Stimulated activated effector memory CD8-positive, alpha-beta T cell treated with anti-CD3 and anti-CD28 coated beads, Interleukin-12 subunit alpha, Interleukin-12 subunit beta, amount 100 ng/mL, for 72 hours (primary cell): Measurements from ENCODE around the gene MRPL20.
"Not testable (repeated sequence)": the region's sequence is repeated elsewhere in the genome, so short reads cannot be mapped to it uniquely, and the experiment has no call there.

Experiments used
- ATAC-seq: fragments of 150-1000 bp; cut with Tn5 transposase; 2 replicates; pipeline ENCODE4 v1.10.0; 2021
- DNase-seq, 2 donors: peaks; one replicate each; pipeline ENCODE4 v3.0.0; 2021 to 2022; ENCODE audit warnings: low spot score in 2 of 2
- H3K27ac Mint-ChIP-seq: one replicate; pipeline ENCODE4 v1.8.0; 2022; ENCODE audit warnings: mild to moderate bottlenecking, mixed read lengths
- H3K36me3 Mint-ChIP-seq: one replicate; pipeline ENCODE4 v1.8.0; 2022; ENCODE audit warnings: mild to moderate bottlenecking, mixed read lengths
- H3K4me1 Mint-ChIP-seq: one replicate; pipeline ENCODE4 v1.8.0; 2022; ENCODE audit warnings: mixed read lengths
- H3K4me3 Mint-ChIP-seq: one replicate; pipeline ENCODE4 v1.8.0; 2022; ENCODE audit warnings: mild to moderate bottlenecking, mixed read lengths
- H3K9me3 Mint-ChIP-seq: one replicate; pipeline ENCODE4 v1.8.0; 2022; ENCODE audit warnings: mixed read lengths

The MRPL20 gene

DNA sequence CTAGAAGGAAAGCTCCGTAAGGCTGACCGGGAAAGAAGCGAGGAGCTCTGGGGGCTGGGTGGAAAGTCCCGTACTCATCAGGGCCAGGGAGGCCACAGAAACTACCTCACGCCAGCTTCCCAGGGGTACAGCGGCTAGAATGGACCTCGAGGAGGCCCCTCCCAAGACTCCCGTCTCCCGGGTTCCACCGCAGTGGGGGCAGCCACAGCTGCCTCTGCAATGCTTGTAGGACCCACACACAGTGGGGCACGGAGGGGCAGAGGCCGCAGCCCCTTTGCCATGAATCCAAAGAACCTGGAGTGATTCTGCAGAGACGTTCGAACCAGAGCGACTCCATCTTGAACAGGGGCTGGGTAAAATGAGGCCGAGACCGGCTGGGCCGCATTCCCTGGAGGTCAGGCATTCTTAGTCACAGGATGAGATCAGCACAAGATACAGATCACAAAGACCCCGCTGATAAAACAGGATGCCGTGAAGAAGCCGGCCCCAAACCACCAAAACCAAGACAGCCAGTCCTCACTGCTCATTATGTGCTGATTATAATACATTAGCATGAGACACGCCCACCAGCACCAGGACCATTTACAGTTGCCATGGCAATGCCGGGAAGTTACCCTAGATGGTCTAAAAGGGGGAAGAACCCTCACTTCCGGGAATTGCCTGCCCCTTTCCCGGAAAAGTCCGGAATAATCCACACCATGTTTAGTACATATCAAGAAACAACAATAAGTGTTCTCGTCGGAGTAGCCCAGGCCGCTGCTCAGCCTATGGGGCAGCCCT is 15.6 kb upstream of the MRPL20 start:
- Mint-ChIP-seq H3K9me3 (no peaks in the 10 kb centered on the region), H3K27ac (no peak overlapping the region), H3K36me3 (no peaks in the 10 kb centered on the region), H3K4me1 (peaks cover 14% of the 10 kb centered on the region), H3K4me3 (no peak overlapping the region)
- no peak for DNase-seq
- ATAC-seq: peak; percentile 48

DNA sequence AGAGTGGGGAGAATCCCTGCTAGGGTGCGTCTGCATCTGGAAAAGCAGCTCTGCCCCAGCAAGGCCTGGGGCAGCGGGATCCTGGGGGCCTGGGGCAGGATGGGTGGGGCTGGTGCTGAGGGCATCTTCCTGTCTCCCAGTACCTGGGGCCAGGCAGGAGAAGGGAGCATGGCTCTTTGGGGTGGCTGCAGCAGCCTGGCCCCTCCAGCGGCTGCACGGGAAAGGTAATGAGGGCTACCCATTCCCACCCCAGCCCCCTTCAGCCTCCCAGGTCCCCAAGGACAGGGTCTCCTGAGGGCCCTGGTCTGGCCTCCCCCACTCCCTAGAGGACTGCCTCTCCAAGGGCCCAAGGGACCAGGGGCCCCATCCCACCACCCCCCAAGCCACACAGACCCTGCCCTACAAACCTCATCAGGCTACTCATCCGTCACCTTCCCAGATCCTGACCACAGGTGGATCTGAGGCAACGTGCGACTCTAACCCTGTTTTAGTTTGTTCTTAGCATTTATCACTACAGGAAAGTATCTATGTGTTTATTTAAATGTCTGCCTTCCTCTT is 14.9 kb upstream of the MRPL20 start:
- H3K9me3 Mint-ChIP-seq: no peaks in the 10 kb centered on the region
- peaks cover 17% of the 10 kb centered on the region for H3K4me1 Mint-ChIP-seq
- H3K4me3 Mint-ChIP-seq: no peak overlapping the region
- no peak for ATAC-seq
- no peak for DNase-seq
- H3K27ac Mint-ChIP-seq: no peak overlapping the region
- H3K36me3 Mint-ChIP-seq: no peaks in the 10 kb centered on the region

DNA sequence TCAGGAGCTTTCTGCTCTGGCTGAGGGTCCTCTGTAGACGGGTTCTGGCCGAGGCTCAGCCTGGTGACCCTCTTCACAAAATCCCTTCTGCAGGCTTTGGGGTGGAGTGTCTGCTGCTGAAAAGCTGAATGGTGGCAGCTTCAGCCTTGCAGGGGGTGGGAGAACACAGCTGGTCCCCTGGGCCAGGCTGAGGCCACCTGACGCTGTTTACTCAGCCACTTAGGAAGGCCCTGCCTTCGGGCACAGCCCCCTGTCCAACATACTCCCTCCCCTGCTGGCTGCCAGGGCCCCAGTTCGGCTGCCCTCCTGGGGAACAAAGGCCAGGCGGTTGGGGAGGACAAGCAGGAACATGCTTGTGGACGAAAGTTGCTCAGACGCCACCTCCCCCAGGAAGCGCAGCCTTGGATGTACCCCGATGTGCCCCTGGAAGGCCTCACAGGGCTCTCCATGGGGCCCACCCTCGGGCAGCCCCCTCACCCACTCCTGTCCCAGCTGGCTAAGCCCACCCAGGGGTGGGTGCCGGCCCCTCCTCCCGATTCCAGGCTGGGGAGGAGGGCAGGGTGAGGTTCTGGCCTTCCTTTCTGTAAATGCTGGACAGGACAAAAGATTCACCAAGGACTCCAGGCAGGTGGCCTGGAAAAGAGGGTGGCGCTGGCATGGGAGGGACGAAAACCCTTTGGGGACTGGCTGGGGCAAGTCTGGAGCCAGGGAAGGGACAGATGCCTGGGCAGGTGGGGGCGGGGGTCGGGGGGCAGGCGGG is 14.2 kb upstream of the MRPL20 start, which contains the start of gene ANKRD65:
ANKRD65 (minus strand) TSS at position 130 of the 760 bp plus-strand sequence. CDS start 271 bp downstream, outside the sequence.
- Mint-ChIP-seq H3K9me3 (no peaks in the 10 kb centered on the region), H3K4me1 (peaks cover 17% of the 10 kb centered on the region), H3K27ac (no peak within 1 kb of the TSS), H3K36me3 (no peaks in the 10 kb centered on the region), H3K4me3 (no peak within 1 kb of the TSS)
- no peak for ATAC-seq
- no peak for DNase-seq

DNA sequence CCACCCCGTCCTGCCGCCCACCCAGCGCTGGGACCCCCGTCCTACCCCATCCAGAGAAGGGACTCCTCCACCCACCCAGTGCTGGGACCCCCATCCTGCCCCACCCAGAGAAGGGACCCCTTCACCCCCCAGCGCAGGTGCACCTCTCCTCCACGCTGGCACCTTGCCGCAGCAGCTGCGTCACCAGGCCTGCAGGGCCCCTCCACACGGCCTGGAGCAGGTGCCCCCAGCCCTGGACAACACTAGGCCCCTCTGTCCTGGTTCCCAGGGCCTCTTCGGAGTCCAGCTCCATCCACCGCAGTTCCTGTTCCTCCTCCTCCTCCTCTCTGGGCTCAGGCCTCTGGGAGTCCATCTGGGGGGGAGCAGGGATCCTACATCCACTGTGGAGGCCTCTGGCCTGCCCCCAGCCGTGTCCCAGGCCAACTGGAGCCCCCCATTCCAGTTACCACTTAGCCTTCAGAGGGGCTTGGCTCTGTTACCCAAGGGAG is 13.6 kb upstream of the MRPL20 start:
- no peaks in the 10 kb centered on the region for H3K36me3 Mint-ChIP-seq
- peaks cover 17% of the 10 kb centered on the region for H3K4me1 Mint-ChIP-seq
- no peak overlapping the region for H3K4me3 Mint-ChIP-seq
- no peak for DNase-seq
- no peak for ATAC-seq
- H3K9me3 Mint-ChIP-seq: no peaks in the 10 kb centered on the region
- H3K27ac Mint-ChIP-seq: no peak overlapping the region

DNA sequence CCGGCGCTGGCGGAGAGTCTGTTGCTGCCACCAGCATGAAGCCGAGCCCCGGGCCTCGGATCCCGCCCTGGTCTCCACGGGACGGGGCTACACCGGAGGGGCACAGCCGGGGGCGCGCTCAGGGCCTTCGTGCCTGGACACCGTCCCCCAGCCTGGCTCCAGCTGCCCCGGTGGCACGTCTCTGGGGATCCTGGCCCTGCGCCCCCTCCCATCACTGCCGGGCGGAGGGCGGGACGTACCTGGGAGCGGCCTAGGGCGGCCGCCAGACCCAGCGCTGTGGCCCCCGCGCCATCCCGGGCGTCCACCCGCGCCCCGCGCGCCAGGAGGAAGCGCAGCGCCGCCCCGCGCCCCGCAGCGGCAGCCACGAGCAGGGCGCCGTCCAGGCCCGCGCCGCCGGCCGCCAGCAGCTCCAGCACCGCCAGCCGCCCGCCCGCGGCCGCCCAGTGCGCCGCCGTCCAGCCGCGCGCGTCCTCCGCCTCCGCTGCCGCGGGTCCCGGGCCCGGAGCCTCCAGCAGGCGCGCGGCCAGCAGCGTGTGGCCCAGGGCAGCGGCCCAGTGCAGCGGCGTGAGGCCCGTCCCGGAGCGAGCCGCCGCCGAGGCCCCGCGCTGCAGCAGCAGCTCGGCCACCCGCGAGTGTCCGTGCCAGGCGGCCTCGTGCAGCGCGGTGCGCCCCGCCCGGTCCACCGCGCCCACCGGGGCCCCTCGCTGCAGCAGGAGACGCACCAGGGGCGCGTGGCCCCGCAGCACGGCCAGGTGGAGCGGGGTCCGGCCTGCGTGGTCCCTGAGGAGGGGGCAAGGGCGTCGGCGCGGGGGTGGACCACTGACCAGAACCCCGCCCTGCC is 12.9 kb upstream of the MRPL20 start:
- no peaks in the 10 kb centered on the region for H3K36me3 Mint-ChIP-seq
- no peak overlapping the region for H3K27ac Mint-ChIP-seq
- DNase-seq: no peak
- peaks cover 17% of the 10 kb centered on the region for H3K4me1 Mint-ChIP-seq
- no peaks in the 10 kb centered on the region for H3K9me3 Mint-ChIP-seq
- no peak overlapping the region for H3K4me3 Mint-ChIP-seq
- no peak for ATAC-seq

DNA sequence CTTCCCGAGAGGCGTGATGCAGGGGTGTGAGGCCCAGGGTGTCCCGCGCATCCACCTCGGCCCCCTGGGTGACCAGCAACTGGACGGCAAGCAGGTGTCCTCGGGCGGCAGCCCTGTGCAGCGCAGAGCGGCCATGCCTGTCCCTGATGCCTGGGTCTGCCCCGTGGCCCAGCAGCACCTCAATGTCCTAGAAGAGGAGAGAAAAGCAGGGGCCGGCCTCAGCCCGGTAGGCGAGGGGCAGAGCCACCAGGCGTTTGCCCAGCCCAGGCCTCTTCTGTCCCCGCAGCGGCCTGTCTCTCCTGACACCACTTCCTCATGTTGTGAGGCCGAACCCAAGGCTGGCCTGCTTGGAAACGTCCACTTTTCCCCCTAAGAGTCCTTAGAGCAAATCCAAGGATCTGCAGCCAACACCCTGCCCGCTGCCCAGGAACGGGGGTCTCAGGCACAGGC is 12.3 kb upstream of the MRPL20 start:
- Mint-ChIP-seq H3K36me3 (no peaks in the 10 kb centered on the region), H3K9me3 (no peaks in the 10 kb centered on the region), H3K4me3 (no peak overlapping the region), H3K27ac (no peak overlapping the region), H3K4me1 (peaks cover 17% of the 10 kb centered on the region)
- DNase-seq (no peak), ATAC-seq (no peak)

DNA sequence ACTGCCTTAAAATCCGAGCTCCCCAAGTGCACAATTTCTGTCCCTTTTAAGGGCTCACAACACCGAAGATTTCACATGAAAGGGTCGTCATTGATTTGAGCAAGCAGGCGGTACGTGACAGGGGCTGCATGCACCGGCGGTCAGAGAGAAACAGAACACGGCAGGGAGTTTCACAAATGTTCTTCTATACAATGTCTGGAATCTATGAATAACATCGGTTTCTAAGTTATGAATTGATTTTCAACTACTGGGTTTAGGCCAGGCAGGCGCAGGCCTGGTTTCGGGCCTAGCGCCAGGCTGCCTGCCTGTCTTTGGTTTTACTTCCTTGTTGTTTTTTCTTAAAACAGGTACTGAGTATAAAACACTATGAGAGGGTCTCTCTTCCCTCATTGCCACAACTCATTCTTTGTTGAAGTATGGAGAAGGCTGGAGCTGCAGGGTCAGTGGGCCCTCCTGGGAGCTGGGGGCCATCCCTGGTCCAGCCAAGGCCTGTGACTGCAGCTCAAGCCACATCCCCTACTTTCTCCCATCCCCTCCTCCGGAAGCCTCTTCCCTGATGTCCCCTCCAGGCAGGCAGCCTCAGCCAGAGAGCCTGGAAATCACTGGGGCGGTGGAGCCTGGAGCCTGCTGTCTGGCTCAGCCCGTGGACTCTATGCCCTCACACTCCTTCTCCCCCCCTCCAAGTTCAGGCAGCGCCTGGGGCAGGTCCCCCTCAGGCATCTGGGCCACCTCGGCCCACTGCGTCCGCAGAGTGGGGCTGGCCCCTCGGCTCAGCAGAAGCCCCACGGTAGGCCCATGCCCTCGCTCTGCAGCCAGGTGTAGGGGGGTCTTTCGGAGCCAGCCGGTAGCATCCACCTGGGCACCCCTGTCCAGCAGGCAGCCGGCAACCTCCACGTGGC is 11.6 kb upstream of the MRPL20 start:
- no peak overlapping the region for H3K27ac Mint-ChIP-seq
- H3K4me3 Mint-ChIP-seq: no peak overlapping the region
- no peak for DNase-seq
- no peaks in the 10 kb centered on the region for H3K9me3 Mint-ChIP-seq
- peaks cover 17% of the 10 kb centered on the region for H3K4me1 Mint-ChIP-seq
- H3K36me3 Mint-ChIP-seq: no peaks in the 10 kb centered on the region
- no peak for ATAC-seq

DNA sequence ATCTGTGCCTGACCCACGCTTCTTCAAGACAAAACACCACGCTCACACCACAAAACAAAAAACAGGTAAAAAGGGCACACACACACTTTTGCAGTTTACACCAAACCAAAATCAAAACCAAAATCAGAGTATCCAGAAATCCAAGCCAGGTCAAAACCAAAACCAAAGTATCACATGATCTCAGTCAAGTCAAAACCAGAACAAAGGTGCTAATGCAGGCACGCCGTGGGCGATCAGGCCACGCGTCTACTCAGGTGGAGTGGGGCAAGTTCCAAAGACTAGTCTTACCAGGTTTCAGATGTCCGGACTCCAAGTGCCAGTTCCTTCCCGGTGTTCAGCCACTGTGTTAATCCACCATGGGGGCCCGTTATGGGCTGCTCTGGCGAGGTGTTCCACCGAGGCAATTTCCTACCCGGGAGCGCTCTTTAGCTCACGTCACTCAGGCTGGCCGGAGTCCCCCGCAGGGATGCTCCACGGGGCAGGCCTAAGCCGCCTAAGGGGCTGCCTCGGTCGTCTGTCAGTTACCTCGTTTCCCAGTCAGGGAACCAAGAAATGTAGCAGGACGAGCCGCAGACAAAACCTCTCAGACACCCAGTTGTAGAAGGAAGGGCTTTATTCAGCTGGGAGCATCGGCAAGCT is 10.9 kb upstream of the MRPL20 start:
- H3K27ac Mint-ChIP-seq, H3K9me3 Mint-ChIP-seq, ATAC-seq: not testable (repeated sequence)

DNA sequence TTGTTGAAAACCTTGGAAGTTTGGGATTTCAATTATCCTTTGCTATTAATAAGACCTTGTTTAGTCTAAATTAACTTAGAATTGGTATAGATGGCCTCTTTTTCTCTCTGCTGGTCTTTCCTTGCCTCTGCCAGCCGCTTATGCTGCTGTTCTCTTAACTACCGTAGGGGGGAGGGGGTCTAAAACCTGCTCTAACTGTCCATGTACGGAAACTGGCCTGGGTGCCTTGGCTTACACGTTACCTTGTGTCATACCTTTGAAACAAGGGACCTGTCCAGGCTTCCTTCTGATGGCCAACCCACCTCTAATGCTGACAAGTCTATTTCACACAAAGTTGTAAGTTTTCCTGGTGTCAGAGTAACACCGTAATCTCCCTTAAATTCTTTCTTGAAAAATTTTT is 10.3 kb upstream of the MRPL20 start:
- peak overlapping the region; percentile 12 for H3K4me3 Mint-ChIP-seq
- H3K36me3 Mint-ChIP-seq, DNase-seq, H3K27ac Mint-ChIP-seq, H3K9me3 Mint-ChIP-seq, H3K4me1 Mint-ChIP-seq, ATAC-seq: not testable (repeated sequence)

More for the DNA sequence above, 10.9 kb upstream of the MRPL20 start:
- H3K4me1 Mint-ChIP-seq: peaks cover 12% of the 10 kb centered on the region
- not testable (repeated sequence) for H3K36me3 Mint-ChIP-seq, DNase-seq
- peak overlapping the region; percentile 12 for H3K4me3 Mint-ChIP-seq

DNA sequence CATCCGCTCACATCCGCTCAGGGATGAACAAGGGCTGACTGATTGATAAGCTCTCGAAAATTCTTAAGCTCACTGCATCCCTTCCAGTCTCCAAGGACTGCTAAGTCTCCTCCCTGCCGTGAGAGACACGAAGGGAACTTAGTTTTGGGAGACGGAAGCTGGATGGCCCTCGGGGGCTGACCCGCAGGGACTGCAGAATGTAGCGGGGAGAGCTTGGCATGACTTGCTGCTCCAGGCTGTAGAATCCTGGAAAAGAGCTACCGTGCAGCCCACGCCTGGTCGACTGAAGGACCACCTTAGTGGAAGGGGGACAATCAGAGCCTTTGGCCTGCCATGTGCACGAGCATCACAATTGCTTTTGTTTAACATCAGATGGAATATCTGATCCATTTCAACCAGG is 8.7 kb upstream of the MRPL20 start:
- Mint-ChIP-seq H3K9me3 (no peaks in the 10 kb centered on the region), H3K4me1 (peaks cover 6% of the 10 kb centered on the region), H3K4me3 (no peak overlapping the region), H3K27ac (no peak overlapping the region), H3K36me3 (peaks cover 1% of the 10 kb centered on the region)
- ATAC-seq (no peak), DNase-seq (no peak)

DNA sequence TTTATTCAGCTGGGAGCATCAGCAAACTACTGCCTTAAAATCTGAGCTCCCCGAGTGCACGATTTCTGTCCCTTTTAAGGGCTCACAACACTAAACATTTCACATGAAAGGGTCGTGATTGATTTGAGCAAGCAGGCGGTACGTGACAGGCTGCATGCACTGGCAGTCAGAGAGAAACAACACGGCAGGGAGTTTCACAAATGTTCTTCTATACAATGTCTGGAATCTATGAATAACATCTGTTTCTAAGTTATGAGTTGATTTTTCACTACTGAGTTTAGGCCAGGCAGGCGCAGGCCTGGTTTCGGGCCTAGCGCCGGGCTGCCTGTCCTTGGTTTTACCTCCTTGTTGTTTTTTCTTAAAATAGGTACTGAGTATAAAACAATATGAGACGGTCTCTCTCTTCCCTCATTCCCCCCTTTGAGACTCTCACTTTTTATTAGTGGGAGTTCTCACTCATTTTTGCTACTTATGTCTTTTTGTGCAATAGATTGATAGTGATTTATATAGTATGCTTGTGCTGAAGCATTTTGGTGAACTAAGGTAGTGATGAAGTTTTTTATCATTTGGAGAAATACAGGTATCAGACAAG is 5.3 kb upstream of the MRPL20 start:
- not testable (repeated sequence) for DNase-seq, H3K4me3 Mint-ChIP-seq, ATAC-seq, H3K4me1 Mint-ChIP-seq, H3K27ac Mint-ChIP-seq, H3K9me3 Mint-ChIP-seq
- peaks cover 25% of the 10 kb centered on the region for H3K36me3 Mint-ChIP-seq

DNA sequence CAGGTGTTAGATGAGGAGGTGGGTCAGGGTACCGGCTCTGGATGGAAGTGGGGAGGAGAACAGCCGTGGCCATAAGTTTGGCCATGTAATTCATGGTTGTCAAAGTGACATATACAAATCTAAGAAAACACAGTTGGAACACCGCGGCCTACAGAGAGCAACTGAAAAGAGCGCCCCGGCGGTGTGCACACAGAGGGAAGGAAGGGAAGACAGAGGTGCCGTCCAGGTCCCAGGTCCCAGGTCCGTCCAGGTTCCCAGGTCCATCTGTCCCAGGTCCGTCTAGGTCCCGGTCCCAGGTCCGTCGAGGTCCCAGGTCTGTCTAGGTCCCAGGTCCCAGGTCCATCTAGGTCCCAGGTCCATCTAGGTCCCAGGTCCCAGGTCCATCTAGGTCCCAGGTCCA is 4.5 kb upstream of the MRPL20 start:
- no peak overlapping the region for H3K4me3 Mint-ChIP-seq
- ATAC-seq (no peak), DNase-seq (no peak)
- H3K4me1 Mint-ChIP-seq: peaks cover 5% of the 10 kb centered on the region
- H3K36me3 Mint-ChIP-seq: peaks cover 32% of the 10 kb centered on the region
- no peaks in the 10 kb centered on the region for H3K9me3 Mint-ChIP-seq
- peak overlapping the region; percentile 23 for H3K27ac Mint-ChIP-seq

DNA sequence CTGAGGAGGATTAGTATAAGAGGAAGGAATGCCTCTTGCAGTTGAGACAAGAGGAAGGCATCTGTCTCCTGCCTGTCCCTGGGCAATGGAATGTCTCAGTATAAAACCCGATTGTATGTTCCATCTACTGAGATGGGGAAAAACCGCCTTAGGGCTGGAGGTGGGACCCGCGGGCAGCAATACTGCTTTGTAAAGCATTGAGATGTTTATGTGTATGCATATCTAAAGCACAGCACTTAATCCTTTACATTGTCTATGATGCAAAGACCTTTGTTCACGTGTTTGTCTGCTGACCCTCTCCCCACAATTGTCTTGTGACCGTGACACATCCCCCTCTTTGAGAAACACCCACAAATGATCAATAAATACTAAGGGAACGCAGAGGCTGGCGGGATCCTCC is 3.1 kb upstream of the MRPL20 start:
- H3K27ac Mint-ChIP-seq: not testable (repeated sequence)

More for the DNA sequence above, 3.1 kb upstream of the MRPL20 start:
- not testable (repeated sequence) for H3K9me3 Mint-ChIP-seq, ATAC-seq, H3K4me3 Mint-ChIP-seq, DNase-seq
- H3K36me3 Mint-ChIP-seq: peaks cover 46% of the 10 kb centered on the region
- H3K4me1 Mint-ChIP-seq: peaks cover 18% of the 10 kb centered on the region
